Peyer's patch (tissue), 4 donors: ENCODE results near the gene KIFC1.

Experiments used
- CTCF ChIP-seq, 6 experiments: fragments of 450-650 bp in 4 of 6; fragments of 200-600 bp in 2 of 6; sonication (generic) in 1 of 6; IDR thresholded peaks; one replicate each; pipeline ENCODE4 v1.5.1; 2017 to 2019; ENCODE audit warnings: antibody characterized with exemption in 6 of 6, mild to moderate bottlenecking in 3 of 6, moderate library complexity in 1 of 6
- POLR2A ChIP-seq, 2 donors: fragments of 450-650 bp; IDR thresholded peaks; one replicate each; pipeline ENCODE4 v1.5.1; 2017; ENCODE audit warnings: antibody characterized with exemption in 2 of 2, mild to moderate bottlenecking in 2 of 2, moderate library complexity in 2 of 2

- TF ChIP-seq CTCF (IDR thresholded peaks at IDR 0.05) (no peak), POLR2A (IDR thresholded peaks at IDR 0.05) (no peak)
Observed at GRCh38 chr6:33450434-33450833, 58.8 kb downstream of the KIFC1 start.
